NCI-H69 (cell line): ENCODE measurements around the gene ST14.
A peak's percentile ranks its signal among the peaks of the same experiment; 100 is the strongest.

ENCODE experiments used
- DNase-seq: peaks from one replicate; lab custom pipeline; 2025; lab: John Stamatoyannopoulos, UW

The ST14 gene

DNA sequence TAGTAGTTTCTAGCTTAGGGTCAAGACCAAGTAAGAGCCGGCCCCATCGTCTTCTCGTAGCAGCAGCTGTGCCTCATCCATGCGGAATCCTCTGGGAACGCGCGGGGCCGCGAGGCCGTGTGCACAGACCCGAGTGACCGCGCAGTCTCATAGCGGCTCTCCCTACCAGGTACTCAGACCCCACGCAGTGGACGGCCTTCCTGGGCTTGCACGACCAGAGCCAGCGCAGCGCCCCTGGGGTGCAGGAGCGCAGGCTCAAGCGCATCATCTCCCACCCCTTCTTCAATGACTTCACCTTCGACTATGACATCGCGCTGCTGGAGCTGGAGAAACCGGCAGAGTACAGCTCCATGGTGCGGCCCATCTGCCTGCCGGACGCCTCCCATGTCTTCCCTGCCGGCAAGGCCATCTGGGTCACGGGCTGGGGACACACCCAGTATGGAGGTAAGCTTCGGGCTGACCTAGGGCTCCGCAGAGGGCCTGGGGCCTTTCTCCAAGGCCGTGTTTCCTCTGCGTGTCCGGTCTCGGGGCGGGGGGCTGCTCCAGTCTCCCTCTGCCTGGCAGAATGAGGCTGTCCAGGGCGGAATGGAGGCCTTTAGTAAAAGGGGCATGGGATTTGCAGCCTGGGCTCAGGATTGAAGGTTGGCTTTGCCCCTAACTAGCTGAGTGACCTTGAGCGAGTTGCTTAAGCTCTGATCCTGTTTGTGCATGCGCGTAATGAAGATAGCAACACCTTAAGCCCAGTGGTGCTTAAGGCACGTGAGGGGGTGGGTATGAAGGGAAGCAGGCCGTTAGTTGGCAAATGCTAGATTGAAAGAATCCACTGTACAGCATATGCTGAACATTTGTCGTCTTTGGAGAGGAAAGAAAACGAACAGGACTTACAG lies 48.9 kb downstream of the ST14 start:
- DNase-seq: no peak

DNA sequence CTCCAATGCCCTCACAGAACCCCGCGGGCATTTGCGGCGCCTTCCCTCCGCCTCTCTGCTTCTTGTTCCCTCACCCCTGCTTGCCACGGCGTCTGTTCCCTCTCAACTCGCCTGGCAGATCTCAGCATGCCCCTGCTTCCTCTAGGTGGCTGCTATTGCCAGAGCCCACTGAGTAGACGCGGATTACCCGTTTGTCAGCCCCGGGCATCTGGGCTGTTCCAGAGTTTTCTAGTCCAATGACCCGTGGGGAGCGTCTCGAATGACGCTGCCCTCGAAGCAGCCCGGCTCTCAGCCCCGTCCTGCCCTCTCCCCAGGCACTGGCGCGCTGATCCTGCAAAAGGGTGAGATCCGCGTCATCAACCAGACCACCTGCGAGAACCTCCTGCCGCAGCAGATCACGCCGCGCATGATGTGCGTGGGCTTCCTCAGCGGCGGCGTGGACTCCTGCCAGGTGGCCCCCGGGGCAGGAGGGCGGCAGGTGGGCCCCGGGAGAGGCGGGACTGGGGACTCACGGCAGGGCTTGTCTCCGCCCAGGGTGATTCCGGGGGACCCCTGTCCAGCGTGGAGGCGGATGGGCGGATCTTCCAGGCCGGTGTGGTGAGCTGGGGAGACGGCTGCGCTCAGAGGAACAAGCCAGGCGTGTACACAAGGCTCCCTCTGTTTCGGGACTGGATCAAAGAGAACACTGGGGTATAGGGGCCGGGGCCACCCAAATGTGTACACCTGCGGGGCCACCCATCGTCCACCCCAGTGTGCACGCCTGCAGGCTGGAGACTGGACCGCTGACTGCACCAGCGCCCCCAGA lies 49.7 kb downstream of the ST14 start:
- no peak for DNase-seq

DNA sequence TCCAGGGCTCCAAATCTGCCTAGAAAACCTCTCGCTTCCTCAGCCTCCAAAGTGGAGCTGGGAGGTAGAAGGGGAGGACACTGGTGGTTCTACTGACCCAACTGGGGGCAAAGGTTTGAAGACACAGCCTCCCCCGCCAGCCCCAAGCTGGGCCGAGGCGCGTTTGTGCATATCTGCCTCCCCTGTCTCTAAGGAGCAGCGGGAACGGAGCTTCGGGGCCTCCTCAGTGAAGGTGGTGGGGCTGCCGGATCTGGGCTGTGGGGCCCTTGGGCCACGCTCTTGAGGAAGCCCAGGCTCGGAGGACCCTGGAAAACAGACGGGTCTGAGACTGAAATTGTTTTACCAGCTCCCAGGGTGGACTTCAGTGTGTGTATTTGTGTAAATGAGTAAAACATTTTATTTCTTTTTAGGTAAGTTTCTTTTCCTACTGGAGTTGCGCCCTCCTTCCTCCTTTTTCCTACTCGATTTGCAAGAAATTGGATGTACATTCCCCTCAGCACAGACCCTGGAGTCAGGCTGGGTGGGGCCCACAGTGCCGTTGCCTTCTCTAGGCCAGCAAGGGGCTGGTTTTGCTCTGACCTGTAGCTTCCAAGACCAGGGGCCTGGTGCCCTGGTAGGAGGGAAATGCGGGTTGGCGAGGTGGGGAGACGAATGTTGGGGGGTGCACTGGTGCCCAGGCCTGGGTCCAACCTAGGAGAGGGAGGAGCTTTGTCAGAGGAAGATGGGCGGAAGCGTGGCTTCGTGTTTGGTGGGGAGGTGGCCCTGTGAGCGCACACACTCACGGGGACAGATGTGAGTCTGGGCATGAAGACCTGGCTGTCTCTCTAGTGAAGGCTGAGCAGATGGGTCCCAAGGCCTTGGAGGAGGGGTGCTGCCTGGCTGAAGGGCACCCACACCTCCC lies 50.6 kb downstream of the ST14 start:
- DNase-seq: no peak

DNA sequence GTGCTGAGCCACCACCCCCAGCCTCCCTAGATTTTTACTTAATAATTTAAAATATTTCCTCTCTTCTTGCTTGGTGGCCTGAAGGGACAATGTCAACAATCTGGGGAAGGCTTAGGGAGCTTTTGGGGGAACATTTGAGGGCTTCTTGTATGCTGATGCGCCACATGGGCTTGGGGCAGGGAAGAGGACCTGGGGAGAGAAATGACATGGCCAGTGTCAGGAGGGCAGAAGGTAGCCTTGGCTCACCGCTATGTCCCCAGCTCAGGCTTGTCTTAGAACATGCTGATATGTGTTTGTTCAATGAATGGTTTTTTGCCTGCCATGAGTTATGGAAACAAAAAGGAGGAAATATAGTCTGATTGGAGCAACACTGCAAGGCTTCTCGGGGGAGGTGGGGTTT lies 51.6 kb downstream of the ST14 start:
- no peak for DNase-seq

DNA sequence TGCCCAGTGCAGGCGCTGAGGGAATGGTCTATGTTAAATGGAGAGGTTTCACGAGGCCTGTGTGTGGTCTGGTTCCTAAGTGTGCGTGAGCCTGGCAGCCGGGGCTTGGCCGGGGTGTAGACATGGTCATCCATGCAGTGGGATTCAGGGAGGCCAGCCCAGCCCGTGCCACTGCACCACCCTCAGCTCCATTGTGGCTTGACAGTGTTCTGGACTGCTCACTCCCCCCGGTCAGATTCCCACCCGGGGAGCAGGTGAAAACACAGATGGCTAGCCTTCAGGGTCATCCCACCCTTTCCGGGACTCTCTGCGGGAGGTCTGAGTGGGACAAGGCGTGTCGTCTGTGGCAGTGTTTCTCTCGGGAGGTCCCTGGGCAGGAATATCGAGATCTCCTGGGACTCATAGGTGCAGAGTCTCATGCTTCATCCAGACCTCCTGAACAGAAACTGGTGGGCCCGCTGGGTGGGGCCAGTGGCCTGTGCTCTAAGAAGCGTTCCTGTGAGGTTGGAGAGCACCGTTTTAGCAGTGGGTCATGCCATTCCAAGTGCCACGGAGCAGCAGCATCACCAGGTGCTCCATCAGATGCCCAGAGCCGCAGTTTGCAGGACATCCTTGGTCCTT lies 52.3 kb downstream of the ST14 start:
- DNase-seq: no peak

DNA sequence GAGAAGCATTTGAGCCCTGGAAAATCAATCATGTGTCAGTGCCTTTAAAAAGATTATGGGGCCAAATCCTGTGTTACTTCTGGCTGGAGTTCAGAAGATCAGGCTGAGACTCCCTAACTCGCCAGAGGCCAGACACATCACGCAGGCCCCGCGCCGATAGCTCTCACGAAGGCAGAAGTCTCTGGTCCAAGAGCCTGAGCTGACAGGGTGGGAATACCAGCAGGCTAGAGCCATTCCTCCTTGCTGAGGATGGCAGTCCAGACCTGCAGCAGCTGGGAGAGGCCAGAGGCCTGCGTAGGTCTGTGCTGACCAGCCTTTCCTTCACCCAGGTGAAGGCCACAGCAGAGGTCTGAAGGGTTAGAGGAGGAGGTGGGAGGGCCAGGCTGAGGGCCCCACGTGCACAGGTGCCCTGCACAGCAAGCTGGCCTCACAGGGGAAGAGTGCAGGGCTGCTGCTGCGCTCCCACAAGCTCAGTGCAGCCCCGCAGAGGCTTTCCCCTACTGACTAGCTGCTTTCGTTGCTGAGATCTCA lies 52.9 kb downstream of the ST14 start:
- no peak for DNase-seq

DNA sequence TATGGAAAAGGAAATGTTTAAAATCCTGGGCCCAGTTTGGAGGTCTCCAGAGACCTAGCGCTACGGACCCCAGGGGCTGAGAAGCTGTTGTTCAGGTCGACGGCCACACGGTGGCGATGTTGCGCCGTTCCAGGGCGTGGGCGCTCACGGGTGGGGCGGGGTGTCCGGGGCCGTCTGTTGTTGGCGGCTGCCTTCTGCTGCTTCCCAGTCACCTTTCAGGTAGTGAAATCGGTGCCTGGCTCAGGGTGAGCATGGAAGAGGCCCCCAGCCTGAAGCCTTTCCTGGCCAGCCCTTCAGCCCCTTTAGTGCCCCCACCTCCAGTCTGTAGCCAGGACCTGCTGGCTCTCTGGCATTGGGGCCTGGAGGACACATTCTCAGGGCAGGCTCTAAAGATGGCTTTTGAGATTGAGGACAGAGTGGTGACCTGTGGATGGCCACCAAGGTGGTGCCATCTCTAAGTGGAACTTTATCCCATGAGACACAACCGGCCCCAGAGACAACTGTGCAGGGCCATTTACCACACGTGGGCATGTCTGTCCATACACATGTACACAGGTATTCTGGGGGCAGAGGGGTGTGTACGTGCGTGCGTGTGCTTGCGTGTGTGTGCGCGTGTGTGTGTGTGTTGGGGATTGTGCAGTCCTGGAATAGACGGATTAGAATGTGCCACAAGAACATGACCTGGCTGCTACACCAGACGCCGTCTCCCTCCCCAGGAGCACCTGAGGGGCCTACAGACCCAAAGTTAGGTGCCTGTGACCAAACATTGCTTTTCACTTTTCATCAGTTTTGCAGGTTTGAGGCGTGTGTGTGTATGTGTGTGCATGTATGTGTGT lies 53.8 kb downstream of the ST14 start:
- DNase-seq: peak; percentile 76

DNA sequence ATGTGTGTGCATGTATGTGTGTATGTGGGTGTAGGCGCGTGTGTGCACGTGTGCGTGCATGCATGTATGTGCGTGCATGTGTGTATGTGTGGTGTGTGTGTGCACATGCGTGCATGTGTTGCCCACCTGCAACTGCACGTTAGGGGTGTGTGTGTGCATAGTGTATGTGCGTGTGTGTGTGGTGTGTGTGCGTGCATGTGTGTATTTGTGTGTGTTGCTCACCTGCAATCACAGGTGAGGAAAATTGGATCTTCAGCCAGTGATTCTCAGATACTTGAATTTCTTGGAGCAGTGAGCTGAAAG lies 54.3 kb downstream of the ST14 start:
- DNase-seq: no peak

DNA sequence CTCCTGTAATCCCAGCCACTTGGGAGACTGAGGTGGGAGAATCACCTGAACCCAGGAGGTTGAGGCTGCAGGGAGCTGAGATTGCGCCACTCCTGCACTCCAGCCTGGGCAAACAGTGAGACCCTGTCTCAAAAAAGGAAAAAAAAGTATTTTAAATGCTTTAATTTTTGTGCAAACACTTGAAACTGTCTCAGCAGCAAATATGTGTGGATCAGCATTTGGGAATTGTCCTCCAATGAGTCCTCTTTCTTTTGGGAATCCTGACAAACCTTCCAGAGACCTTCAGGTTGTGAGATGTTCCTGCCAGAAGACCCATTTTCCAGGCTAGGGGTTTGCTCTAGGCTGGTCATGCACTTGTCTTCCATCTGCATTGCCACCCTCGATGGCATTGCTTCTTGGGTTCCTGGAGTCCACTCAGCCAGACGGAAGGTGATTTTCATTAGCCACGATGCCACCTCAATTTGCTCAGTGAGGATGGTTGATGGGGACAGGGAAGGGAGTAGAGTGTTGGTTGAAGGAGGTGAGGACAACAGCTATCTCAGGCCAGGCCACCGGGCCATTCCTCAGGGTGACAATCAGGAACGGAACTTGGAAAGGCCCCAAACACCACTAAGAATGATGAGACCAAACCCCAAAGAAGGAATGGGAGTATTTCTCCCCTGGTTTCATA lies 55.4 kb downstream of the ST14 start:
- no peak for DNase-seq

DNA sequence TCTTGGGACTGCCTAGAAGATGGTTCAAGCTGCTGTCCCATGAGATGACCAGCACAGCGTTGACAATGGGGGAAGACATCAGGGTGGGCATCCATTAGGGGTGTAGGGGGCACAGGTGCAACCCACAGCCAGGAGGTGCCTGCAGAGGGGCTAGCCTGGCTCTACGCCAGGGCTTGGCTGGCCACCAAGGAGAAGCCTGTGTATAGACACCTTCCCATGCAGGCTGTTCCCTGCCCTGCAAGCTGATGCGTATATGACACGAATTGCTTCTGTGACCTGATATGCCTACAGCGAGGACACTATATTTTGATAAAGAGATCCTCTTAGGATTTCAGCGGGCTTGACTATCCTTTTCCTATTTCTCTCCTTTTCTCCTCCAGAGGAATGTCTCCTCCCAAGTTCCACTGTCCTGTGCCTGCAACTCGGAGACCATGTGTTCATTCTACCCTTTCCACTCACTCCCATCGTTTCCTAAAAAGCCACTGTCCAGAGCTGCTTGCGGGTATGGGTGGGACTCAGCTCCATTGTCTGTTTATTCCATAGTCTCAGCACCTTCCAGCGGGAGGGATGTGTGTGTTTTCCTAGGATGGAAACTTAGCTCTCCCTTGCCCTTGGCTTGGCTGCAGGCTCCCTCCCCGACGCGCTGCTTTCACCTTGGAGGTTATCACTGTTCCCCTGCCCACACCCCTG lies 56.1 kb downstream of the ST14 start:
- DNase-seq: no peak

DNA sequence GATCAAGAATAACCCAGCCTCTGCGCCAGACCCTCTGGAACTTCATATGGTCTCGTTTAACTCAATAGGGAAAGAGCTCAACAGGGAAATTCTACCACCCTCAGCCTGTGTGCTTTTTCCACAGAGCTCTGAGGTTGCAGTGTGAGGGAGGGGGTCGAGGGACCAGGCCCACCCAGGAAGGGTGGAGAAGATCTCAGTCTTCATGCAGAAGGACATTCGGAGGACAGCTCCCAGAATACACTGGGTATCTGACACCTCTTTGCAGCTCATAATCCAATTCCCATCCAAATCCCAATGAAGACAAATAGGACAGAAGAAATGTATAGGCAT lies 56.6 kb downstream of the ST14 start:
- no peak for DNase-seq

DNA sequence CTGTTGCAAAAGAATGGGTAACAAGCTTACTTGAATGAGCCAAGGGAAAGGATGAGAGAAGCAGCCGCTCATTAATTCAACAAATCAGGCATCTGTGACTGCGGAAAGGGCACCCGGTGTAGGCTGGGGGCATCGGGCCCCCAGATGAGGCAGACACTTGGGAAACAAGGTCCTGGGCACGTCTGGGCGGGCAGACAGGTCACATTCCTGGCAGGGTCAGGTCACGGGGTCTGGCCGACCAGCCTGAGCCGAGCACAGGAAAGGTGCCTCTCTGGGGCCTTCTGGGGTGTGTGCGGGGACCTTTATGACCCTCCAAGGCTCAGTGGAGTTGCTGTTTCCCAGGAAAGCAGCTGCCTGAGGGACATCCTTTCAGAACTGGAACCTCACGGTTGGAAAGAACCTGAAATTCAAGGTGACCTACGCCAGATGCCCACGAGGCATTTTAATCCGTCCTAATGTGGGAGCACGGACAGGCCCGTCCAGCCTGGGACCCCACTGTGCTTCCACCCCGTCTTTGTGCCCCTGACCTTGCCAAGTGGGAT lies 57.1 kb downstream of the ST14 start:
- no peak for DNase-seq

DNA sequence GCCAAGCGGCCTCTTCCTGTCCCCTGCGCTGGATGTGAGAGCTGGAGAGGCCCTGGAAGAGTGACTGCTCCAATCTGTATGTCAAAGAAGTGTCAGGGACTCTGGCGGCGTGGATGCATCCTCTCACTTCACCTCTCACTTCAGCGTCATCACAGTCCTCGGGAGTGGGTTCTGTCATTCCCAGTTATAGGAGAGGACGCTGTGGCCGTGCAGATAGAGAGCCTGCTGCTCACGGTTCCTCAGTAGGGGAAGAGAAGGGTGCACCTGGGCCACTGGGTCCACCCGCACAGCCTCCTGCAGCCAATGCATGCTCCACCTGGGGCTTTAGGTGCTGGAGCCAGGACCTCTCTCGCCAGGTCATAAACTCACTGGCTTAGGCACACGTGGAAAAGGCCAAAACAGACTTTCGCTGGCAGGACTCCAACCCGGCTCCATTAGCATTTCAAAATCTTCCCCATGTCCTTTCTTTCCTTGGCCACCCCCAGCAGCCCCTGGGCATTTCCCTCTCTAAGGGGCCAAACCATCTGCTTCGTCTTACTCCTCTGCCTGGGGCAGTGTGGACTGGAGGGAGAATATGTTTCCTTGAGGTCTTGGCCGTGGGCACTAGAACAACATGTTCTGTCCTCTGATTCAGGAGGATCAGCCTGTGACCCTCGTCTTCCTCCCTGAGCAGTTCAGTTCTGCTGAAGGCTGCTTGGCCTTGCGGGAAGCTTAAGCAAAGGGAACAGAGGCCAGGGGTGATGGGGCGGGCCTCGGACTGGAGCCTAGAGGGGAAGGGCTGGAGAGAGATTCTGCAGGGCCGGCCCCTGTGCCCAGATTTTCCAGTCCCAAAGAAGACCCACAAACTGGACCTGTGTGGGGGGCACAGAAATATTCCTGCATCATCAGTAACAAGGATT lies 57.8 kb downstream of the ST14 start:
- no peak for DNase-seq

DNA sequence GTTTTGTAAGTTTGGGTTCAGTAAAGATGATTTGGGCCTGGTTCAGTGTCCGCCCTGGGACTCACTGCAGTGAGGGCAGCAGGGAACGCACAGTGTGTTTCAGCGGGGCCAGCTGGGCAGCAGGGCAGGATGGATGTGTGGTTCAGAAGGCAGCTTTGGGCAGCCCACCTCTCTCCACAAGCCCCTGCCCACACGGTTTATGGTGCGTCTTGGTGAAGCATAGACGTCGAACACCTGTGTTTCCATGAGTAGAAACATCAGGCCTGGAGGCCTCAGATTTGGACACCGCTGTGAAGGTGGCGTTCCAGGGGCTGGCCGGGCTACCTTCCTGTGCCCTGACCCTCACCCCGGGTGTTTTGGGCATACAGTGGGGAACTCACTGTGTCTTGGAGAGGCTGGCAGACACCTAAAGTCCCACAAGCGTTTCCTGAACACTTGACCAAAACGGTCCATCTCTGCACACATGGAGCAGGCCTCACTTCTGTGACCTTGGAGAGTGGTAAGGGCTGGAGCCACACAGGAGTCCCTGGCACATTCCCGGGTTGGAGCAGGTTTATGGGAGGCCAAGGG lies 59.0 kb downstream of the ST14 start:
- no peak for DNase-seq

DNA sequence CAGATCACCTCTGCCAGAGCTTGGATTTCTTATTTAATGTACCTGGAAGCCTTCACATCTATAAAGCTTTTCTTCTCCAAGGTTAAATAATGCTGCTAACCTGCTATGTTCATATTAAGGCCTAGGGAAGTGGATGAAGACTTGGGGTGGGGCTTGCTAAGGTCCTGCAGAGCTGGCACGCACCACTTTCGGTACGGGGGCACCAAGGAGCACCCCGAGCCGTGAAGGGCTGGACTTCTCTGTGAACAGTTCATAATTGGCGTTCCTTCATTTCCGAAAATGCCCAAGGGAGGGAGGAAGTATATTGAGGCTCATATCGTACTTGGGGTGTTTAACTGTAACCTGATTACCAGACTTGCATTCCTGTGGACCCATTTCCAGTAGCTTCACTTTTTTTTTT lies 59.6 kb downstream of the ST14 start:
- no peak for DNase-seq

DNA sequence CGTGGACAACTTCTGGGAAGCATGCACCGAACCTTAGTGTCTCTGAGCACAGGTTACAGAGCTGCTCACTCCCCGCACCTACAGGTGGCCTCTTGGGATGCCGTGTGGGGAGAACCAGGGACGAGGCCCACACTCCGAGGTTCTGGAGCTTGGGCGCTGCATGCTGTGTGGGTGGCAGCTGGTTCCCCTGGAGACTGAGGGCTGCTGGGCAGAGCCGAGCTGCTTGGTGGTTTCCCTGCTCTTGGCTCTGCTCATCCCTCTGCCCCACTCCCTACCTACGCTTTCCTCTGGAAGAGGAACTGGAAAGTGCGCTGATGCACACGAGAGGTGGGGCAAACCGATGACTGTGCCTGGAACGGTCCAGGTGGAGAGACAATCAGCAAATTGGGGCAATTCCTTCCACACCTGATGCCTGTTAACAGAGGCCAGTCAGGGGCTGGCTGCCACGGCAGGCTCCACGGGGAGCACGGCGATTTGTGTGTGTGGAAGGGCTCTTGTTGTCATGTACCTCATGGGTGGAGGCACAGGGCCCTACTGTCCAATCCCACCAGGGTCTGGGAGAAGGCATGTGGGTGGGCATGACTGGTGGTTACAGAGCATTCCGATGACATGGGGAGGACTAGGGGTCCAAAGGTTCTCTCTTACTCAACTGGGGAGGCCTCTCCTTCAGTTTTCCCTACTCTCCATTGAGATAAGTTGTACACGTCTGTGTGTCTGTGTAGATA lies 60.9 kb downstream of the ST14 start:
- no peak for DNase-seq

DNA sequence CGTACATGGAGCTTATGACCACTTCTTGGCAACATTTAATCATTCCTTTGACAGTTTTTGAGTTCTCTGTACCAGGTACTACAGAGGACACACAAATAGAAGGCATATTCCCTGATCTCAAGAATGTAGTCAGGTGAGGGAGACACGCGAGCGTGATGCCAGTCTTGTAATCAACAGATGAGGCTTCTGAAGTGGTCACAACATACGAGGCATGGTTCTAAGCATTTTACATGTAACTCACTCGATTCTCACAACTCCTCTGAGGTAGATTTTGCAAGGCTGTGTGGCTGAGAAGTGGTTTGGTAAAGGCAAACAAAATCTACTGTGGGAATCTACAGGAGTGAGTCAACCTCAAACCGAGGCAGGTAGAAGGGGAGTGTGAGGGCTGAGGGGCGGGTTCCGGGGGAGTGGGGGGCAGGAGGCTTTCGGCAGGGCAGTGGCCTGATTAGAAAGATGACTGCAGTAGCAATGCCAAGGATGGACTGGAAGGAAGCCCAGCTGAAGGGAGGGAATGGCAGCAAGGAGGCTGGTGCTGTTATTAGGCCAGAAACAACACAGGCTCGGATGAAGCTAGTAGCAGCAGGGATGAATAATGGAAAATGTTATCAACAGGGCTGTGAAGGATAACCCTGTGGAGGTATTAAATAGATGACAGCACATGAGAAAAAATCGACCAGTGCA lies 63.8 kb downstream of the ST14 start:
- DNase-seq: no peak
